ENCODE measurements around the gene AGTRAP.
A peak's percentile ranks its signal among the peaks of the same experiment; 100 is the strongest.

AGTRAP gene

DNA sequence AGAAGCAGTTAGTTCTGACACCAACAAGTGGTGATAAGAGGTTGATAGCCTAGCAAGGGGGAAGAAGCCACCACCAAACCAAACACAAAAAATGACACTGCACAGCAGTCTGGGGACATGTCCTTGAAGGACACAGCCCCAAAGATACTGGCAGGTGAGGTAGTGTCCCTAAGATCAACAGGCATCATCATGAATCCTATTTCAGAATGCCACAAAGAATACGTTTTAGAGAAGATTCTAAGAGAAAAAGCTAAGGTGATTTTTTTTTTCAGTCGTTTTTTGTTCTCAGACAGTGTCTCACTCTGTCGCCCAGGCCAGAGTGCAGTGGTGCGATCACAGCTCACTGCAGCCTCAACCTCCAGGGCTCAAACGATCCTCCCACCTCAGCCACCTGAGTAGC, 50.2 kb downstream of the AGTRAP start:
- DNase-seq, result no peak

DNA sequence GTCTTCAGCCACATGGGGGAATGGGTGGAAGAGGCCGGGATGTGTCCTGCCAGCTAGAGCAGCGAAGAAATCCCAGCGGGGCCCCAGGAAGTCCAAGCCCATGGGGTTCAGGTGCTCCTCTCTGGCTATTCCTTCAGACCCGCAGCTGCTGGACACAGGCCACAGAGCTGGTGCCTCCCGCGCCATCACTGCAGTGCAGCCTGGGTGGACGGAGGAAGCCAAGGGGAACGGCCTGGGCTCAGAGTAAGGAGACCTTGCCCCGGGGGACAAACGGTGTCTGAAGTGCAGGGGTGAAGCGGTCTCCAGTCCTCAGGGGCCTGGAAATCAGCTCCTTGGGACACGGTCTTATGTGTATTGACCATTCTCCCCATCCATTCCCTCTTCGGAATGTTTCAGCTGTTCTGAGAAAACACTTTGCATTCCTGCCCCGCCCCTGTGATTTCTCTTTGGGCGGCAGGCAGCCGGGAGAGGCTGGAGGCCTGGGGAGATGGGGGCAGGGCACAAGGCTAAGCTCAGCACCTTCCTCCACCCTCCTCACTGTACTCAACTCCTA, 51.4 kb downstream of the AGTRAP start:
- DNase-seq, result no peak

DNA sequence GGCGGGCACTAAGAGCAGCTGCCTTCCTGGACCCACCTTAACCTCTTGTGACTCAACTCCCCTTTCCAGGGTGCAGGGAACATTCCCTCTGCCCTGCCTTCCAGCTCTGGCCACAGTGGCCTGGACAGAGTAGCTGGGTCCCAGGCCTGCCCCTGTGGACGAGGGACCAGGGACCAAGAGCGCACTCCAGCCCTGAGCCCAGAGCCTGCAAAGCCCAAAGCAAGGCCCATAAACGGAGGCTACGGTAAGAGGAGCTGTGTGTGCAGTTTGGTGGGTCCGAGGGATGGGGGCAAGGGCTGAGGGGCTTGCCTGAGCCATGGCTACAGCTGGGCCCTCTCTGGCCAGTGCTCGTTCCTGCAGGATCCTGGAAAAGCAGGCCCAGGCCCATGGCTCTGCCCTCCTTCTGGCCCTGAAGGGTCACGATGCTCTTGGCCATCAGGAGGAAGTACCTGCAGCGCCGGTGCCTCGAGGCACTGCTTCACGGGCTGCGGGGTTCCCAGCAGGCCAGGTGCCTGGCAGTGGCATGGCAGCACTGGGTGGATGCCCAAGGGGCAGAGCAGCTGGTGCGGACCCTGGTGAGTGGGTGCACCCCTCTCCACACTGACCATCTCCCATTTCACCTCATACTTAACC, 52.0 kb downstream of the AGTRAP start:
- no peak for DNase-seq

DNA sequence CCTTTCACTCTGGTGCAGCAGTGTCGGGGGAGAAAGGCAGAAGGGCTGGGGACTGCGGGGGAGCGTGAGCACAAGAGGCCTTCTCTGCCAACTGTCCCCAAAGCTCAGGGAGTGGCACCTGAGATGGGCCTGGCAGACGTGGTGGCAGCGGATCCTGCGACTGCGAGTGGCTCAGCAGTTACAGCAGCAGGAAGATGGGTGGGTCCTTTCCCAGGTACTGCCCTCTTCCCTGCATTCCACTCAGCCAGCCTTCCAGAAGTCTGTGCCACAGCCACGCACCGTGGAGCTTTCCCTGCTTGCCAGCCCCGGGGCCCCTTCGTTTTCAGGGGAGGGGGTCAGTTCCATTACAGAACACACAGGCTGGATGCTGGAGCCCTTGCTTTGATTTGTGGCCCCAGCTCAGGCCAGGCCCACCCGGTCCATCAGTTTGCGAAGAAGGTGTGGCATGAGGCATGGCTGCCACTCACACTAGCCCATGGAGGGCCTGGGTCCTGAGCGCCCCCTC, 52.7 kb downstream of the AGTRAP start:
- DNase-seq, result no peak

DNA sequence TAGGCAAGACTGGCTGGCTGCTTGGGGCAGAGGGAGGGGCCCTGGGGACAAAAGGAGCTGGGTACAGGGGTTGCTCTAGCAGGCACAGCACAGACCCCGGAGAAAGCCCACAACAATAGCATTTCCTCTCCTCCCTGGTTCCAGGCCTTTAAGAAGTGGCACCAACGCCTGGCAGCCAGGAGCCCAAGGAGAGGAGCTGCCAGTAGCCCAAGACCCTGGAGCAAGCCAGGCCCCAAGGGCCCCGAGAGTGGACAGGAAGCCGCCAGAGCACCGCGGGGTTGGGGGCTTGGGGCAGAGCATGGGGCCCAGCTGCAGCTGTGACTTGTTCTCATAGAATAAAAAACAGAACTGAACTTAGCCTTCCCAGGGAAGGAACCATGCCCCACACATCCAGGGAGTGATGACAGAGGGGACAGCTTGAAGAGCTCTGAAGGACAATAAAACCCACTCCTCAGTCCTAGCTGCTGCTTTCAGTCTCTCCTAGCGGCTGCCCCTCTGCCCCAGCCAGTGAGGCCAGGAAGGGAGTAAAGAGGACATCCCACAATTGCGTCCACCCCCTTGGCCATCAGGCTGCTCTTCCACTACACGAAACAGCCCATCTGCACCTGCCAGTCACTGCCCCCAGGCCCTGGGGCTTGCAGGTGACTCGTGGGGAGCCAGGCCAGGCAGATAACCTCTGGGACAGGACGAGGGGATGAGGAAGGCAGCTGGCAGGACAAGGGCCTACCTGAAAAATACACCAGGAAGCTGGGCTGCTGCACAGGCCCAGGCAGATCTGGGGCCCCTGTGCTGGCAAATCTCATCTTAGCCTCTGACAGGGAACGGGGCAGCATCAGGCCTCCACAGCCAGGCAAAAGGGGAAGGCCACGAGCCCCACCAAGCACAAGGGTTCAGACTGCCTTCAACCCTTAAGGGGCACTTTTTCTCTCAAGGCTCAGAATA, 53.5 kb downstream of the AGTRAP start:
- no peak for DNase-seq

DNA sequence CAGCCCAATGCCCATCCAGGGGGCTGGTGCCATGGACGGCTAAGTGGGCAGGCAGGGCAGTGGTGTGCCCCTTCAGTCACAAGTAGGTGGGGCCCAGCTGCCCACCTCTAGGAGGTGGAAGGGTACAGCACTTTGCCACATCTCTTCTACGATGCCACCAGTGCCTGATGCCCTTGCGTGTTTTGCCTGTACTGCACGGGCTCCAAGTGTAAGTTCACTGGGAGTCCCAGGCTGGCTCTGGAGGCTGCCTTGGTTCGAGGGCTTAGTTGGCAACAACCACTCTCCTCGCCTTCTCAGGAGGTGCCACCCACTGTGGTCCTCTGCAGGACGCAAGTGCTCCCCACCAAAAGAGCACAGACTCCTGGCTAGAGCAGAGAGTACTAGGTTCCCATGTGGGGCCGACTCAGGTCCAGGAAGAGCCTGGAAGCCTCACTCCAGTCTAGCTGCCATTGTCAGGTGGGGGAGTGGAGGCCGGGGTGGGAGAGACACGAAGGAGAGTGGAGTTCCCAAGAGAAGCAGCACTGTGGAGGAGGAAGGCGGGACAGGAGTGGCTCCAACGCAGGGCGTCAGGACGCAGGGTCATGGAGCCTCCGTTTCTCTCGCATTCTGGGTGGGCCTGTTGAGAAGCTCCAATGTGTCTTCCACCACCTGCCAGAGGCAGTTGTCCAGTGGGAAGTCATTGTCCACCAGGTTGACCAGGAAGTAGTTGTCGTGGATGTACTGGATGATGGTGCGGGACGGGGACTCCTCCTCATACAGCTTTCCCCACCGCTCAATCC, 54.4 kb downstream of the AGTRAP start:
- DNase-seq, result no peak

DNA sequence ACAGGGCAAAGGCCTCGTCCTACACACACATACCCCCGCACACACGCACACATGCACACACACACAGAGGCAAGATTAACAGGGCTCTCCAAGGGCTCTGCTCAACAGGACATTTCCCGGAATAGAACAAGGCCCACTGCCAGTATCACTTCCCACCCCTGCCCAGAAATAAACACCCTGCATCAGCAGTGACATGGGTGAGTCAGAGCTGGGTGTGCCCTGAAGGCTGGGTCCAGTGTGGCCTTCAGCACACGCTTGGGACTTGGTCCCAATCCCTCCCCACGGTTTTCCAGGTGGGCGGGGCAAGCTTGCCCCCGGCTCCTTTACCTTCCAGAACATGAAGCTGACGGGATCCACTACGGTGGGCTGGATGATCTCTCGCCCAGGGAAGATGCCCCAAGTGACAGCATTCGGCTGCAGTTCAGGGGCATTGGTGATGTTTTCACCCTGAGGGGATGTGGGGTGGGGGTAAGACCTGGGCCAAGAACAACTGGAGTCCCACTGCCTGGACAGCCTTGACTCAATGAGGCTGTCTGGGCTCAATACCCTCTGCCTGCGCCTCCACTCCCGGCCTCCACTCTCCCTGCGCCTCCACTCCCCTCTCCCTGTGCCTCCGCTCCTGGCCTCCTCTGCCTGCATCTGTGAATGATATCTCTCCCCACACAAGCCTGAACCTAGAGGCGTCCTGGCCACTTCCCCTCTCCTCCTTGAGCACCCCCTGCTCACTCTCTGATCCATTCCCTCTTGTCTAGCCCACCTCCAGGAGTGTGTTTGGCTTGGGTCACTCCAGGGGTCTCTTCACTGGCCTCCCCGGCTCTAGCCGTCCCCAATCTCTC, 55.2 kb downstream of the AGTRAP start:
- peak; percentile 42 to 50 for DNase-seq

DNA sequence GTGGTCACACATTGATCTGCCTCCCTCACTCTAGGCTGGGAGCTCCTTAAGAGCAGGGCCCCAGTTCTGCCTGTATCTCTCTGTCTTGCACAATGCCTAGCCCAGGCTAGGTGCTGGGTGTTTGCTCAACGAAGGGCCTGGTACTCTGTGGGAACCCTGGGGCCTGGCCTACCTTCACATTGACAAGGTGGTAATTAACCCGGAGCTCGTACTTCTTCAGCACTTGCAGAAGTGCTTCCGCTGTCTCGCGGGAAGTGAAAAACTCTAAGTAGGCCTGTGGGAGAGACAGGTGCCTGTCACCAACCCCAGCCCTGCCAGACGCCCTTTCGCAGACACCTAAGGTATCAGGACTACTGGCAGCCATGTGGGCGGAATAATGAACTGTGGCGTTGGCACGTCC, 56.2 kb downstream of the AGTRAP start:
- no peak for DNase-seq

DNA sequence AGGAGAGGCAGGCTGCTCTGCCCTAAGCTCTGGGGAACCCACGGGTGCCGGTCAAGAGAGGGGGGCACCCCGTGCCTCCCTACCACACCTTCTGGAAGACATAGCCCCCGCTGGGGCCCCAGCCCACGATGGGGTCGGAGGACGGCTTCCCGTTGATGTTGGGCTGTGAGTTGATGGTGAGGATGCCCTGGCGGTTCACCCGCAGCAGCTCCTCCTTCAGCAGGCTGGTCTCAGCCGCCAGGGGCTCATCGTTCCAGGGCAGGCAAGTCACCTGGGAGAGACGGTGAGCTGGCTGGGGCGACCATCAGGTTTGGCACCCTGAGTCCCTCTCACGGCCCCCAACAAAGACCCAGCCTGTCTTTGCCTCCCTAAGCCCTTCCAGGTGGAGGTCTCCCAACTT, 57.9 kb downstream of the AGTRAP start:
- no peak for DNase-seq

DNA sequence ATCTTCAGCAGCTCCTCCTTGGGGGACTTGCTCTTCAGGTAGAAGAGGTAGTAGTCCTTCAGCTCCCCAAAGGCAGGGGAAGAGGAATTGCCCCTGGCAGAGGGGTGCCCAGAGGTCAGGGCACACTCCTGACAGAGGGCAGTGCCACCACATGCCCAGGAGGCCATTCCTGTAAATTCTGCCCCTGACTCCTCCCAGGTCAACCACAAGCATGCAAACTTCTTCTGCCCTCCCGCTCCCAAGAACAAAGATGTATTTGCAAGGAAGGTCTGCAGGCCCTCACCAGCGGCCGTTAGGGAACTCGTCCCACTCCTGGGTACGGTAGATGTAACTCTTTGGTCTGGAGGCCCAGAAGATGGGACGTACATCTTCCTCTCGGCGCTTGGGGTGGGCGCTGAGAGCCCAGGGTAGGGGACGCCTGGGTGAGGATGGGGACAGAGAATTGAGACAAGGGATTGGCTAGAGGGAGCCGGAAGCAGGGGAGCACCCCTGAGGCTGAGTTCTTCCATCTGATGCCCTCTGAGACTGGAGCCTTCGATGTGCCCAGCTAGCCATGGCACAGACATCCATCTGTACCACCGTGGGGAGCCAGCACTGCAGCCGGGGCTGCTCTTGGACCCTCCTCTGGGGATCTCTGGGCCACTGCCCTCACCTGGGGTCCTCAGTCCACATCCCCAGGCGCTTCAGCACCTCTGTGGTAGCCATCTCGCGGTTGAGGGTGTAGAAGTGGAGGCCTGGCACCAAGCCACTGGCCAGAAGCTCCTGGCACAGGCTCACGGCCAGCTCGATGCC, 58.7 kb downstream of the AGTRAP start:
- DNase-seq, result no peak

DNA sequence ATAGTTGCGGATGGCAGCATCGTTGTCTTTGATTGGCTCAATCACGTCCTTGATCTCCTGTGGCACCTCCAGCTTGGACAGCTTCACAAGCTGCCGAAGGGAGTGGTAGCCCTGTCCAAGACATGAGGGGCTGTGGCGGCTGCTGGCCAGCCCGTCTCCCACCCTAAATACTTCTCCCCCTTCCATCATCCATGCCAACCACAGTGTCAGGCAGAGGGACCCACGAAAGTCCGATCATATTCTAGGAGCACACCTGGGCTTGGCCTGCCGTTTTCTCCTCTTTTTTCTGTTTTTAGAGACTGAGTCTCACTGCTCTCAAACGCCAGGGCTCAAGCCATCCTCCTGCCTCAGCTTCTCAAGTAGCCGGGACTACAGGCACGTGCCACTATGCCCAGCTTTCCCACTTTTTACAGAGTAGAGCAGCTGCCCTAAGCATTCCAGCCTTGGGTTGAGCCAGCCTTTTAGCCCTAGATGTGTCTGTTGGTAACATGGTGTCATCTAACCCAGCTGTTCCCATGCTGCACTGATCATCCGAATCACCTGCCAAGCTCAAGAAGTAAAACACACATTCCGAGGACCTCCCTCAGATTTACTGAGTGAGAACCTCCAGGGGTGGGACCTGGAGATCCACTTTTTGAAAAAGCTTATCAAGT, 59.4 kb downstream of the AGTRAP start:
- no peak for DNase-seq

DNA sequence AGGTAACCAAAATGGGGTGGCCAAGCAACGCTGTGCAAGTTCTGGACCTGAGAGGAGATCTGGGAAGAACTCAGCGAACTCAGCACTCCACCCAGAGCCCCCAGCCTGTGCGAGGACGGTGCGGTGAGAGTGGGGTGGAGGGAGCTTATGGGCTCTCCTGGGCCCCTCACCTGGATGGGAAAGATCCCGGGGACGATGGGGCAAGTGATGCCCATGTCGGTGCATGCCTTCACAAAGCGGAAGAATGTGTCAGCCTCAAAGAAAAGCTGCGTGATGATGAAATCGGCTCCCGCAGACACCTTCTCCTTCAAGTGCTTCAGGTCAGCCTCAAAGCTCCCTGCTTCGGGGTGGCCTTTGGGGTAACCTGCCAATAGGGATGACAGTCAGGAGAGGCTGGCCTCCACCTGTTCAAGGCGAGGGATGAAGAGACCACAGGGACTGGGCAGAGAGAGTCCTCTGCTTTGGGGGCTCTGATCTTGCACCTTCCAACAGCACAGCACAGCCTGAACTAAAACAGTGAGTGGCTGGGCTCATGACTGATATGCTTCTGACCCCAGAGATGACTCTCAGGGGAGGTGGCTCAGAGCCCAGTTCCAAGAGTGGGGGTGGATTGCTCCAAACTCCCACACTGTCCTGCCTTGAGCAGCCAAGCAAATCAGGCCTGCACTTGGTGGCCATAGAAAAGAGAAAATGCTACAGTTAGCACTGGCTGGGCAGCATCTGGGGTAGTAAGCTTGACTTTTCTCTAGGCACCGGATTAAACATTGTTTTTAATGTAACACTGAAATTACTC, 60.3 kb downstream of the AGTRAP start:
- DNase-seq, result no peak

DNA sequence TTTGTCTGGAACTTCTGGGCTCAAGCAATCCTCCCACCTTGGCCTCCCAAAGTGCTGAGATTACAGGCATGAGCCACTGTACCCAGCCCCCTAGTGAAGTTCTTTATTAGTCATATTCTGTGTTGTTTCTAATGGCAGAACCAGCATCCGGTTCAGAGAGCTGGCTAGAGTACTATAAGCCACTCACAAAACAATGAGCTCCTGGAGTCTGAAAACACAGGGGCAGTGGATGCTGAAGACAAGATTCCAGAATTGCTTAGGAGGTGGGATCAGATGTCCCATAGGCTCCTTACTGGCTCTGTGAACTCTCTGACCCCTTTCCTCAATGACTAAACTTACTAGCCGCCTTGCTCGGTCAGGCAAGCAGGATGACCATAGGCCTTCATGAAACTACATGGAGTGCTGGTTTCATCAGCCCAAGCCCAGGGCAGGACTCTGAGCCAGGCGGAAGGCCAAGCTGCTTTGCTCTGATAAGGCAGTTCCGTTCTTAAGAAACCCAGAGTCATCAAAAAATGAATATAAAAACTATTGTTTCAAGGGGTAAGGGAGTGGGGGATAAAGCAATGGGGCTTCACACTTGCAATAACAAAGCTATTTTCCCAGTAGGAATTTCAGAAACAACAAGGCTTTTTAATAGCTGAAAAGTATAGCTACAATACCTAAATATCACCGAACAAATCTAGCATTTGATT, 61.7 kb downstream of the AGTRAP start:
- no peak for DNase-seq

DNA sequence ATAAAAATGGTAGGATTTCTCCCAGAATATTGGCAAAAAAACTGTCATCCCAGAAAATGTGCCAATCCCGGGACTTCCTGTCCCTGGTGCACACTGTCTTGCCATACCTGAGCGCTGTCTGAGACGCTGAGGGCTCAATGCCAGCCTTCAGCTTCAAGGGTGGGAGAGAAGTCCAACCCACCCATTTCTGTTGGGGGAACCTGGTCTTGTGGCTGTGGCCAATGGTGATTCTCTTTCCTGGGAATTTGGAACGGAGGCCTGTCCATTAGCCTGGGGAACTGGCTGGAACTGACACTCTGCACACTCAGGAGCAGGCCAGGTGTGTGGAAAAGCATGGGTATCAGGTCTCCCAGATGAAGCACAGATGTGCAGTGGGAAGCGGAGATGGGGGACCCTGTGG, 63.2 kb downstream of the AGTRAP start:
- no peak for DNase-seq

DNA sequence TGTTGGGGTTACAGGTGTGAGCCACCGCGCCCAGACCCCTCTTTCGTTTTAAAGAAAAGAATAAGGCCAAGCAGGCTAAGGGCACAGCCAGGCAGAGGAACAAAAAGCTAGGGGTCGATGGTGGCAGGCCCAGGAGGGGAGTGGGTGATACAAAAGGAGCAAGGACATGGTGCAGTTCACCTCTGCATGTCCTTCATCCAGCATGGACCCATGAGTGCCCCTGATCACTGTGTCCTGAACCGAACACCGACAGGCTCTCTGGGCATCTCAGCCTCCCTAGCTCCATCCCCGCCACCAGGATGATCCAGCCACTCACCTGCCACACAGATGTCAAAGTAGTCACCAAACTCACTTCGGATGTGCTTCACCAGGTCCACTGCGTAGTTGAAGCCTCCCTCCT, 64.0 kb downstream of the AGTRAP start:
- DNase-seq, result no peak

DNA sequence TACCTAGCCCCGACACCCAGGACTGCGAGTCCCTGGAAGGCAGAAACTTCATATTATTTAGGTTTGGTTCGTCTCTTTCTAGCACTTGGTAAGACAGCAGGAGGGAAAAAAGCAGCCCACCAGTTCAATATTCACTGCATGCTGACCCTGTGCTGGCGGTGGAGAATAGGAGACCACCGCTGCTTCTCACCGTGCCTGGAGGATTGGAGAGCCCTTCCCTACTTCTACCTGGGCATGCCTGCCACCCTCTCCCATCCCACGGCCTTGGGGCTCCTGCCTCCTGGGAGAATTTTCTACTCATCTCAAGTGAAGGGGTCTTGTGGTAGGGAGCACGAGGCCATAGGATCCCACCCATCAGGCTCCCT, 64.4 kb downstream of the AGTRAP start:
- DNase-seq, result no peak

Data from hippocampal formation (tissue), 2 donors.